ENCODE data around the gene INTS7. TPM values are rescaled to one million over a fixed set of nuclear protein-coding genes. Genes with fewer than 3 reads are reported as not detected.

The INTS7 gene
- total and polyA plus RNA-seq, 2 experiments from 2014 or later: 10.9 to 34.0 TPM

- H3K4me2 ChIP-seq: no peak overlapping the region
- TF ChIP-seq EZH2phosphoT487 (IDR thresholded peaks at IDR 0.05; ENCODE audit: unreplicated experiment) (no peak), ZNF462 (CRISPR knock-in tag; IDR thresholded peaks at IDR 0.05) (no peak), JUNB (IDR thresholded peaks at IDR 0.05; ENCODE audit: unreplicated experiment) (no peak), REST (IDR thresholded peaks at IDR 0.05; ENCODE audit: unreplicated experiment) (no peak), NANOG (IDR thresholded peaks at IDR 0.05; ENCODE audit: borderline replicate concordance) (no peak), ZNF331 (CRISPR knock-in tag; IDR thresholded peaks at IDR 0.05; ENCODE audit: low read depth) (no peak), EZH2 (IDR thresholded peaks at IDR 0.05; ENCODE audit: low read depth, unreplicated experiment) (no peak), POLR2AphosphoS5 (IDR thresholded peaks at IDR 0.05; ENCODE audit: low read depth) (no peak), STAT1 (IDR thresholded peaks at IDR 0.05; ENCODE audit: unreplicated experiment) (no peak), CTCF (conservative IDR thresholded peaks at IDR 0.05; ENCODE audit: low read depth in 2 of 2) (no peak), CREB1 (CRISPR knock-in tag; IDR thresholded peaks at IDR 0.05; ENCODE audit: low read depth) (no peak), ETS1 (IDR thresholded peaks at IDR 0.05) (no peak), ZNF114 (CRISPR knock-in tag; IDR thresholded peaks at IDR 0.05) (no peak)
- peaks cover 4% of the 10 kb centered on the region for H4K20me1 ChIP-seq (replicated peaks; ENCODE audit: insufficient read depth)
- no peak overlapping the region for H3K4me3 Mint-ChIP-seq
- H3K36me3 ChIP-seq (ENCODE audit: insufficient read depth): peaks cover 73% of the 10 kb centered on the region
- H3K27me3 Mint-ChIP-seq (ENCODE audit: insufficient read depth, low read depth, poor library complexity): no peaks in the 10 kb centered on the region
- H3K4me3 ChIP-seq: no peak overlapping the region
- H3K27ac Mint-ChIP-seq: no peak overlapping the region
- no peaks in the 10 kb centered on the region for H3K79me2 ChIP-seq (replicated peaks; ENCODE audit: insufficient read depth)
- H3K4me1 Mint-ChIP-seq: no peaks in the 10 kb centered on the region
- no peak for ATAC-seq
- peaks cover 30% of the 10 kb centered on the region; the same call in 2 of the 3 replicates for H3K36me3 Mint-ChIP-seq (ENCODE audit: low read depth)
- H2AFZ ChIP-seq: no peak overlapping the region
- DNase-seq (ENCODE audit: low spot score): no peak
- H3K9me3 Mint-ChIP-seq: no peaks in the 10 kb centered on the region
- no peaks in the 10 kb centered on the region for H3F3A ChIP-seq (replicated peaks; ENCODE audit: low read depth)
- H3K4me1 ChIP-seq (ENCODE audit: insufficient read depth): no peaks in the 10 kb centered on the region
- H3K9me2 ChIP-seq (ENCODE audit: insufficient read depth): no peaks in the 10 kb centered on the region
- no peak overlapping the region for H3K27ac ChIP-seq (ENCODE audit: low read depth)
- H3K27me3 ChIP-seq (ENCODE audit: insufficient read depth): no peaks in the 10 kb centered on the region
These were observed 43.5 kb upstream of the INTS7 start for GRCh38 chr1:212078826-212079225.

Measured in GM23338 (cell line).